GM12891 (cell line): ENCODE measurements around the gene IL4R.

ENCODE experiments used
- POLR2A ChIP-seq: IDR thresholded peaks from 2 replicates; pipeline ENCODE4 v1.6.1; 2011; ENCODE audit warnings: low read depth, low read length, control low read depth
- POLR2AphosphoS5 ChIP-seq: IDR thresholded peaks from 2 replicates; pipeline ENCODE4 v1.6.1; 2011; ENCODE audit warnings: low read depth, low read length, control low read depth

DNA sequence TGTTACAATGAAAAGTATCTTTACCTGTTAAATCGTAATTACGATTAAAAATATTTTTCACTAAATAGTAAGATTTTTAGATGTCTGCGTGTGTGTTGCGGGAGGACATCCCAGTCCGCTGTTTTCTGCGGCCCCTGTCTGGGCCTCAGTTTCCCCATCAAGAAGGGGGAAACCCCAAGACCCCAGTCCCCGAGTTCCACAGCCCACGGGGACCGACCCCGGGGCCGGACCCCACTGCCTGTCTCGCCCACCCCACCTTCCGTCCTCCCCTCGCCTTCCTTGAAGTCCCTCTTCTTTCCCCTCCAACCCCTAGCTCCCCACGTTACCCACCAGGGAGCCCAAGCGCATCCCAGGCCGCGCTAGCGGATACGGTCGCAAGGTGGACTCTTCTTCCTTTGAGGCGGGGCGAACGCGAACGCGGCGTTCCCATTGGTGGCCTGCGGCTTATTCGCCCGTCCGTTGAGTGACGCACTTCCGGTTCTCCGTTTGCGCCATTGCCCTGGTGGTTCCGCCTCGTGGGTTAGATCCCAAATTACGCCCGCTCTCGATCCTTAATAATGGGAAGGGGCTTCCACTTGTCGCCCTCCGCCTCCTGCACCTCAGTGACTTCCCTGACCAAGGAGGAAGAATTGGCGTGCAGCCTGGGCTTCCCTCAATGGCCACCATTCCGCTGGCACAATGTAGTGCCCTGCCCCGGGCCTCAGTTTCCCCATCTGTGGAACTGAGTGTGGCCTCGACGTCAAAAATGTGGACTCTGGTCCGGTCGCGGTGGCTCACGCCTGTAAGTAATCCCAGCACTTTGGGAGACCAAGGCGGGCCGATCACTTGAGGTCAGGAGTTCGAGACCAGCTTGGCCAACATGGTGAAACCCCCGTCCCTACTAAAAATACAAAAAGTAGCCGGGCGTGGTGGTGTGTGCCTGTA, 45.1 kb upstream of the IL4R start, which contains the start of gene NSMCE1:
- TF ChIP-seq POLR2A (peak; percentile 90), POLR2AphosphoS5 (peak; percentile 83)
